ENCODE results near the gene SLC29A2. TPM values are rescaled to one million over a fixed set of nuclear protein-coding genes. Genes with fewer than 3 reads are reported as not detected.
A peak's percentile ranks its signal among the peaks of the same experiment; 100 is the strongest.

Gene SLC29A2, protein sequence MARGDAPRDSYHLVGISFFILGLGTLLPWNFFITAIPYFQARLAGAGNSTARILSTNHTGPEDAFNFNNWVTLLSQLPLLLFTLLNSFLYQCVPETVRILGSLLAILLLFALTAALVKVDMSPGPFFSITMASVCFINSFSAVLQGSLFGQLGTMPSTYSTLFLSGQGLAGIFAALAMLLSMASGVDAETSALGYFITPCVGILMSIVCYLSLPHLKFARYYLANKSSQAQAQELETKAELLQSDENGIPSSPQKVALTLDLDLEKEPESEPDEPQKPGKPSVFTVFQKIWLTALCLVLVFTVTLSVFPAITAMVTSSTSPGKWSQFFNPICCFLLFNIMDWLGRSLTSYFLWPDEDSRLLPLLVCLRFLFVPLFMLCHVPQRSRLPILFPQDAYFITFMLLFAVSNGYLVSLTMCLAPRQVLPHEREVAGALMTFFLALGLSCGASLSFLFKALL
- polyA plus RNA-seq (2013, experiment 1 of 4): 36.1 TPM
- 24.7 TPM for polyA plus RNA-seq (2013, experiment 2 of 4)
- polyA plus RNA-seq (2013, experiment 3 of 4): 17.7 TPM
- polyA plus RNA-seq (2013, experiment 4 of 4): 19.3 TPM

DNA sequence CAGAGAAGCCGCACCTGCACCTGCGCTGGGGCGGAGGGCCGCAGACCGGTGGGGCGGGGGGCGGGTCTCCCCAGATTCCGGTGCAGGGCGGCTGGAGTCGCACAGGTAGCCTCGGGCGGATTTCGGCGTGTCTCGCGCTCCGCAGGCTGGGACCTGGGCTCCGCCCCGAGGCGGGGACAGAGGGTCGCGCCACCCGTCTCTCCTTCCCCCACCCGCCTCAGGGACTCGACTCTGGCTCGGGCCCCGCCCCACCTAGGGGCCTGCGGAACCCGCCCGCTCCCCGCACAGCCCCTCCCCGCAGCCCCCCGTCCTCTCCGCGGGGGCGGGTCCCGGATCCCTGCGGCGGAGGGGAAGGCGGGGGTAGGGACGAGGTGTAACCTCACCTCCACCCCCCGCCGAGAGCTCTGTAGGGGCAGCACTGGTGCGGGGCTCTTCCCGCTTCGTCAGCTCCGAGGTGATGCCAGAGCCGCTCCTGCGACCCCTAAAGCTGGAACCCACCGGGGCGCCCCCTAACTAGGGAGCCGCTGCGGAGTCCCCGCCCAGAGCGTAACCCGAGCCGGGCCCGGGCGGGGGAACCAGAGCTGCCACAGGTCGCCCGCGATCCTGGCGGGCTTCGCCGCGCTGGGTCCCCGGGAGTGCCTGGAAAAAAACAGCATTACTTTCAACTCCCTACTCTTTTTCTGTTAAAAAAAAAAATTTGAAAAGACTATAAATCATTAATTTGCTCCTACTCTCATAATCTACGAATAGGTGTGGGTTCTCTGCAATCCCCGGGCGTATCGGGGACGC is at the start of gene SLC29A2:
SLC29A2 (minus strand) TSS at position 134 of the 789 bp plus-strand sequence. CDS start 169 bp downstream, outside the sequence.
- Histone ChIP-seq H3K9me3 (ENCODE audit: control insufficient read depth, low read length) (no peaks in the 10 kb centered on the region), H3K4me3 (ENCODE audit: insufficient read depth, low read depth, low read length) (peak within 1 kb of the TSS; percentile 86), H3K27ac (ENCODE audit: insufficient read depth, low read depth, low read length, poor library complexity, severe bottlenecking) (peak within 1 kb of the TSS; percentile 85), H3K4me1 (ENCODE audit: control insufficient read depth, insufficient read depth, low read length) (no peaks in the 10 kb centered on the region), H3K36me3 (ENCODE audit: control insufficient read depth, insufficient read depth, low read length) (peaks cover 11% of the 10 kb centered on the region), H3K27me3 (ENCODE audit: control insufficient read depth, insufficient read depth, low read length, poor library complexity, severe bottlenecking) (no peaks in the 10 kb centered on the region)
- 0% methylated on average over 69 to 72 of the region's 72 CpGs for WGBS, 2 experiments

DNA sequence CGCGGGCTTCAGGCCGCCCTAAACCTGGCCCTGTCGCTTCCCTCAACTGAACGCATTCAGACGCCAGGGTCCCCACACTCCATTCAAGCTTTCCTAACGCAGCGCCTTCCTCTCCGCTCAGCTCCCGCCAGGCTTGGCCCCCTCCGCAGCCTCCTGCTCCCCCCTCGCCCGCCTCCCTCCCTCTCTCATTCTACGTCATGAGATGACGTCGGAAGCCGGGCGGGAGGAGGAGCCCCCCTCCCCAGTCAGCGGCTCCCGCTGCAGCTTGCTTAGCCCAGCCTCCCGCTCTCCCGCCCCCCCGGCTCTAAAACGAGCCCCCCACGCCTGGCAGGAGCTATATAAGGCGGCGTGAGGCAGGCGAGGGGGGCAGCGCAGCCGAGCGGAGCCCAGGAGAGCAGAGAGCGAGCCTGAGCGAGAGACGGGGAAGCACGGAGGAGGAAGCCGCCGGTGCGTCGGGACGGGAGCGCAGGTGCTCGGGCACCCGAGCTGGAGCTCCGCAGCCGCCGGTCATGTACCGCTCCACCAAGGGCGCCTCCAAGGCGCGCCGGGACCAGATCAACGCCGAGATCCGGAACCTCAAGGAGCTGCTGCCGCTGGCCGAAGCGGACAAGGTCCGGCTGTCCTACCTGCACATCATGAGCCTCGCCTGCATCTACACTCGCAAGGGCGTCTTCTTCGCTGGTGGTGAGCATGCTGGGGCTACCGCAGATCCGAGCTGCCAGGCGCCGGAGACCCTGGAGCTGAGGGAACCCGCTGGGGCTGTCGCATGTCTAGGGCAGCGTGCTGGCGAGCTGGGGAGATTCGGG is 49.3 kb upstream of the SLC29A2 start, which contains the start of gene NPAS4:
NPAS4 (plus strand) TSS at position 365 of the 806 bp plus-strand sequence; CDS start at position 510, 145 bp downstream.
- no peak within 1 kb of the TSS for H3K27ac ChIP-seq (ENCODE audit: insufficient read depth, low read depth, low read length, poor library complexity, severe bottlenecking)
- peaks cover 34% of the 10 kb centered on the region for H3K27me3 ChIP-seq (ENCODE audit: control insufficient read depth, insufficient read depth, low read length, poor library complexity, severe bottlenecking)
- H3K4me3 ChIP-seq (ENCODE audit: insufficient read depth, low read depth, low read length): peak within 1 kb of the TSS; percentile 22
- peaks cover 3% of the 10 kb centered on the region for H3K36me3 ChIP-seq (ENCODE audit: control insufficient read depth, insufficient read depth, low read length)
- H3K4me1 ChIP-seq (ENCODE audit: control insufficient read depth, insufficient read depth, low read length): peaks cover 29% of the 10 kb centered on the region
- H3K9me3 ChIP-seq (ENCODE audit: control insufficient read depth, low read length): no peaks in the 10 kb centered on the region
- WGBS, 2 experiments: 3% methylated on average over 71 of the region's 71 CpGs

- H3K27me3 ChIP-seq (ENCODE audit: control insufficient read depth, insufficient read depth, low read length, poor library complexity, severe bottlenecking): peaks cover 34% of the 10 kb centered on the region
- H3K4me3 ChIP-seq (ENCODE audit: insufficient read depth, low read depth, low read length): peak overlapping the region; percentile 22
- H3K27ac ChIP-seq (ENCODE audit: insufficient read depth, low read depth, low read length, poor library complexity, severe bottlenecking): no peak overlapping the region
- peaks cover 29% of the 10 kb centered on the region for H3K4me1 ChIP-seq (ENCODE audit: control insufficient read depth, insufficient read depth, low read length)
- peaks cover 3% of the 10 kb centered on the region for H3K36me3 ChIP-seq (ENCODE audit: control insufficient read depth, insufficient read depth, low read length)
- no peaks in the 10 kb centered on the region for H3K9me3 ChIP-seq (ENCODE audit: control insufficient read depth, low read length)
- 1 to 2% methylated on average over 30 of the region's 30 CpGs for WGBS, 2 experiments
Measured at GRCh38 chr11:66419825-66420224, 48.3 kb upstream of the SLC29A2 start.

GRCh38 chr11:66418986-66419308 is 47.4 kb upstream of the SLC29A2 start:
- H3K9me3 ChIP-seq (ENCODE audit: control insufficient read depth, low read length): no peaks in the 10 kb centered on the region
- 67 to 68% methylated on average over 3 of the region's 3 CpGs for WGBS, 2 experiments
- no peak overlapping the region for H3K27ac ChIP-seq (ENCODE audit: insufficient read depth, low read depth, low read length, poor library complexity, severe bottlenecking)
- peaks cover 29% of the 10 kb centered on the region for H3K4me1 ChIP-seq (ENCODE audit: control insufficient read depth, insufficient read depth, low read length)
- no peak overlapping the region for H3K4me3 ChIP-seq (ENCODE audit: insufficient read depth, low read depth, low read length)
- peaks cover 34% of the 10 kb centered on the region for H3K27me3 ChIP-seq (ENCODE audit: control insufficient read depth, insufficient read depth, low read length, poor library complexity, severe bottlenecking)
- peaks cover 3% of the 10 kb centered on the region for H3K36me3 ChIP-seq (ENCODE audit: control insufficient read depth, insufficient read depth, low read length)

- H3K27me3 ChIP-seq (ENCODE audit: control insufficient read depth, insufficient read depth, low read length, poor library complexity, severe bottlenecking): peaks cover 34% of the 10 kb centered on the region
- 8% methylated on average over 16 of the region's 16 CpGs for WGBS, 2 experiments
- no peak overlapping the region for H3K4me3 ChIP-seq (ENCODE audit: insufficient read depth, low read depth, low read length)
- H3K27ac ChIP-seq (ENCODE audit: insufficient read depth, low read depth, low read length, poor library complexity, severe bottlenecking): no peak overlapping the region
- H3K36me3 ChIP-seq (ENCODE audit: control insufficient read depth, insufficient read depth, low read length): peaks cover 3% of the 10 kb centered on the region
- peaks cover 33% of the 10 kb centered on the region for H3K4me1 ChIP-seq (ENCODE audit: control insufficient read depth, insufficient read depth, low read length)
- H3K9me3 ChIP-seq (ENCODE audit: control insufficient read depth, low read length): no peaks in the 10 kb centered on the region
Measured at GRCh38 chr11:66418168-66418985, 46.8 kb upstream of the SLC29A2 start.

GRCh38 chr11:66417000-66417399 is 45.4 kb upstream of the SLC29A2 start:
- Histone ChIP-seq H3K27me3 (ENCODE audit: control insufficient read depth, insufficient read depth, low read length, poor library complexity, severe bottlenecking) (peaks cover 34% of the 10 kb centered on the region), H3K4me3 (ENCODE audit: insufficient read depth, low read depth, low read length) (no peak overlapping the region), H3K9me3 (ENCODE audit: control insufficient read depth, low read length) (no peaks in the 10 kb centered on the region), H3K36me3 (ENCODE audit: control insufficient read depth, insufficient read depth, low read length) (no peaks in the 10 kb centered on the region), H3K4me1 (ENCODE audit: control insufficient read depth, insufficient read depth, low read length) (peaks cover 34% of the 10 kb centered on the region), H3K27ac (ENCODE audit: insufficient read depth, low read depth, low read length, poor library complexity, severe bottlenecking) (no peak overlapping the region)
- WGBS, 2 experiments: 78 to 88% methylated on average over 10 to 11 of the region's 11 CpGs

GRCh38 chr11:66415423-66415822 is 43.9 kb upstream of the SLC29A2 start:
- Histone ChIP-seq H3K4me1 (ENCODE audit: control insufficient read depth, insufficient read depth, low read length) (peaks cover 40% of the 10 kb centered on the region), H3K9me3 (ENCODE audit: control insufficient read depth, low read length) (no peaks in the 10 kb centered on the region), H3K36me3 (ENCODE audit: control insufficient read depth, insufficient read depth, low read length) (no peaks in the 10 kb centered on the region), H3K4me3 (ENCODE audit: insufficient read depth, low read depth, low read length) (no peak overlapping the region), H3K27me3 (ENCODE audit: control insufficient read depth, insufficient read depth, low read length, poor library complexity, severe bottlenecking) (peaks cover 22% of the 10 kb centered on the region), H3K27ac (ENCODE audit: insufficient read depth, low read depth, low read length, poor library complexity, severe bottlenecking) (no peak overlapping the region)
- 87 to 95% methylated on average over 2 of the region's 2 CpGs for WGBS, 2 experiments

- H3K27ac ChIP-seq (ENCODE audit: insufficient read depth, low read depth, low read length, poor library complexity, severe bottlenecking): no peak overlapping the region
- peaks cover 11% of the 10 kb centered on the region for H3K27me3 ChIP-seq (ENCODE audit: control insufficient read depth, insufficient read depth, low read length, poor library complexity, severe bottlenecking)
- H3K4me3 ChIP-seq (ENCODE audit: insufficient read depth, low read depth, low read length): no peak overlapping the region
- WGBS, 2 experiments: 56 to 62% methylated on average over 12 of the region's 12 CpGs
- H3K4me1 ChIP-seq (ENCODE audit: control insufficient read depth, insufficient read depth, low read length): peaks cover 40% of the 10 kb centered on the region
- no peaks in the 10 kb centered on the region for H3K36me3 ChIP-seq (ENCODE audit: control insufficient read depth, insufficient read depth, low read length)
- H3K9me3 ChIP-seq (ENCODE audit: control insufficient read depth, low read length): no peaks in the 10 kb centered on the region
Measured at GRCh38 chr11:66414120-66414934, 42.8 kb upstream of the SLC29A2 start.

Data from ectodermal cell (in vitro differentiated cells).